Measurements from ENCODE around the gene ZFHX2. TPM values are rescaled to one million over a fixed set of nuclear protein-coding genes. Genes with fewer than 3 reads are reported as not detected.

The ZFHX2 gene
- total RNA-seq, 1 experiment from 2014 or later = 19.4 TPM

DNA sequence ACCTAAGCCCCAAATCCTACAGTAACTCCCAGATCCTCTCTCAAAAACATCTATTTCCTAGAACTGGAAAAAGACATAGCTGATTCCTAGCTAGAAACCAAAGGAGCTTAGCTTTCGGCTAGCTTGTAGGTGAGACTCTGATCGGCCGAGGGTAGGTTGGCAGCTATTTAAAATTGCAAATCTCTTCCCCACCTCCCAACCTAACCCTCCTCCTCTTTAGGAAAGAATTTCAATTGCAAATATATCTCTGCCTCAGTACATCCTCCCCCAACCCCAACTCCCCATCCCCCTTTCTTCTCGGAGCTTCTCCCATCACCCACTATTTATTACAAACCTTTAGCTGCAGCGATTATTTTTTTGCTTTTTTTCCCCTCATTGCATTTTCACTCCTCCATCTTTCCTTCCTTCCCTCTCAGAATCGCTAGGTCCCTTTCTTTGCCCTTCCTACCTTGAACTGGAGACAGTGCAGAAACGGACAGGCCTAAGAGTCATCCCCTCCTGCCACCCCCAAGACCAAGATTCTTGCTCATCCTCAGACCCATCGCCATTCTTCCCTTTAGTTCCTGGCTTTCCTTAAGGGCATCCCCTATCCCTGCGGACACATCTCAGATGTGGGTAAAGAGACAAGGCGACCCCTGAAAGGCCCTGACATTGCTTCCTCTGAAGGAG is 13.4 kb downstream of the ZFHX2 start:
- Histone ChIP-seq H3K4me2 (ENCODE audit: insufficient read depth, insufficient read length, low read length) (peak overlapping the region; percentile 89), H3K23me2 (ENCODE audit: insufficient read length, low read depth, low read length, poor library complexity, severe bottlenecking) (peaks cover 19% of the 10 kb centered on the region), H4K20me1 (ENCODE audit: control insufficient read depth, insufficient read depth, insufficient read length) (no peaks in the 10 kb centered on the region), H2BK15ac (ENCODE audit: low read depth, low read length) (no peak overlapping the region), H2BK12ac (ENCODE audit: insufficient read length, low read depth, low read length) (peak overlapping the region; percentile 4), H2BK120ac (ENCODE audit: low read depth, low read length, poor library complexity, severe bottlenecking) (peak overlapping the region; percentile 1), H3K79me2 (ENCODE audit: insufficient read depth, low read length) (no peaks in the 10 kb centered on the region; the same call in 1 of the 2 replicates), H3K18ac (ENCODE audit: insufficient read length, low read depth, low read length) (peak overlapping the region; percentile 69), H2BK5ac (ENCODE audit: insufficient read length, low read length) (peak overlapping the region; percentile 73), H3K14ac (ENCODE audit: insufficient read depth, low read length) (peak overlapping the region; percentile 54), H3K56ac (ENCODE audit: insufficient read length, low read depth, low read length) (peak overlapping the region; percentile 76), H2AK5ac (ENCODE audit: insufficient read length, low read length) (peak overlapping the region; percentile 14), H3K23ac (ENCODE audit: insufficient read length, low read depth, low read length) (no peak overlapping the region), H4K5ac (ENCODE audit: insufficient read length, low read depth, low read length) (peak overlapping the region; percentile 48), H3K27ac (ENCODE audit: insufficient read length, low read depth, low read length) (peak overlapping the region; percentile 96), H3K9me3 (ENCODE audit: control insufficient read depth, low read depth, low read length) (no peaks in the 10 kb centered on the region), H3K4ac (ENCODE audit: low read depth, low read length) (peak overlapping the region; percentile 70), H2AFZ (ENCODE audit: low read length) (no peak overlapping the region), H3K4me1 (ENCODE audit: insufficient read depth, low read length) (peaks cover 18% of the 10 kb centered on the region; the same call in 1 of the 2 replicates), H4K8ac (replicated peaks; ENCODE audit: insufficient read length, low read depth, low read length) (peak overlapping the region; percentile 26), H3K27me3 (ENCODE audit: insufficient read depth, low read length) (no peaks in the 10 kb centered on the region), H3K9ac (ENCODE audit: extremely low read depth, insufficient read length, low read length) (peak overlapping the region; percentile 84), H2BK20ac (ENCODE audit: low read depth, low read length, poor library complexity, severe bottlenecking) (no peak overlapping the region), H3K79me1 (ENCODE audit: insufficient read depth, low read depth, low read length, poor library complexity, severe bottlenecking) (no peaks in the 10 kb centered on the region), H3T11ph (ENCODE audit: low read length) (peak overlapping the region; percentile 68), H4K91ac (ENCODE audit: insufficient read length, low read depth, low read length) (peak overlapping the region; percentile 18)
- H3K27ac Mint-ChIP-seq = peak overlapping the region; percentile 98 to 99 (median 99)
- no peak for TF ChIP-seq CTCF (conservative IDR thresholded peaks at IDR 0.05)
- peaks cover 54 to 56% of the 10 kb centered on the region in 2 experiments for H3K4me1 Mint-ChIP-seq
- peak overlapping the region; percentile 80 to 89 for H3K4me3 Mint-ChIP-seq
- peaks cover 23 to 37% (median 32%) of the 10 kb centered on the region in 3 experiments; a peak in 6 of 7 replicates for H3K36me3 Mint-ChIP-seq (ENCODE audit: insufficient read depth in 1 of 3, low read depth in 3 of 3)
- H3K9me3 Mint-ChIP-seq = no peaks in the 10 kb centered on the region; a peak in 1 of 5 replicates
- DNase-seq = no peak
- WGBS (ENCODE audit: extremely low coverage, insufficient read length, low lambda C conversion rate) = no CpG with 5 or more reads among the region's 10 CpGs
- no peaks in the 10 kb centered on the region for H3K27me3 Mint-ChIP-seq (ENCODE audit: low read depth)

Measured in H9 (cell line).